HG03045 (cell line): ENCODE measurements around the gene SLC4A1AP.
A peak's percentile ranks its signal among the peaks of the same experiment; 100 is the strongest.
"Not testable (repeated sequence)": the region's sequence is repeated elsewhere in the genome, so short reads cannot be mapped to it uniquely, and the experiment has no call there.

Experiments
- ATAC-seq: cut with Tn5 transposase; IDR thresholded peaks from one replicate; pipeline ENCODE4 v1.9.1; 2021; ENCODE audit warnings: mild to moderate bottlenecking, moderate library complexity; ENCODE audit not compliant: unreplicated experiment

Gene SLC4A1AP

GRCh38 chr2:27663285-27664153 lies at the start of gene SLC4A1AP, which contains the start of gene SUPT7L:
TSS of gene SLC4A1AP (plus strand) at chr2:27663889. CDS start at chr2:27663915, 26 bp downstream.
TSS of gene SUPT7L (minus strand) at chr2:27663614. CDS start at chr2:27662192, 1,422 bp downstream.
- peak; percentile 68 for ATAC-seq

GRCh38 chr2:27613985-27614384 lies 49.7 kb upstream of the SLC4A1AP start:
- no peak for ATAC-seq

GRCh38 chr2:27615316-27615715 lies 48.4 kb upstream of the SLC4A1AP start:
- ATAC-seq: no peak

GRCh38 chr2:27621524-27621923 lies 42.2 kb upstream of the SLC4A1AP start:
- no peak for ATAC-seq

GRCh38 chr2:27622921-27623384 lies 40.7 kb upstream of the SLC4A1AP start:
- no peak for ATAC-seq

- ATAC-seq: no peak
Measured at GRCh38 chr2:27624943-27625342, 38.7 kb upstream of the SLC4A1AP start.

- ATAC-seq: not testable (repeated sequence)
Measured at GRCh38 chr2:27626323-27626722, 37.4 kb upstream of the SLC4A1AP start.

GRCh38 chr2:27626921-27627320 lies 36.8 kb upstream of the SLC4A1AP start:
- ATAC-seq: not testable (repeated sequence)

GRCh38 chr2:27627963-27628766 lies 35.5 kb upstream of the SLC4A1AP start:
- peak; percentile 20 for ATAC-seq

- peak; percentile 97 for ATAC-seq
Measured at GRCh38 chr2:27628767-27629709, 34.7 kb upstream of the SLC4A1AP start, which contains the start of the genes CCDC121 and GPN1. TSS of gene CCDC121 (minus strand) at chr2:27629012. CDS start at chr2:27627799, 1,213 bp downstream. TSS of gene GPN1 (plus strand) at chr2:27629050. CDS start at chr2:27629059, 9 bp downstream.

GRCh38 chr2:27630257-27630656 lies 33.4 kb upstream of the SLC4A1AP start:
- ATAC-seq: not testable (repeated sequence)

- ATAC-seq: no peak
Measured at GRCh38 chr2:27634291-27634690, 29.4 kb upstream of the SLC4A1AP start.

- no peak for ATAC-seq
Measured at GRCh38 chr2:27636766-27637165, 26.9 kb upstream of the SLC4A1AP start.

- no peak for ATAC-seq
Measured at GRCh38 chr2:27638037-27638637, 25.6 kb upstream of the SLC4A1AP start.

- no peak for ATAC-seq
Measured at GRCh38 chr2:27638709-27639108, 25.0 kb upstream of the SLC4A1AP start.

- no peak for ATAC-seq
Measured at GRCh38 chr2:27640722-27641245, 22.9 kb upstream of the SLC4A1AP start.

GRCh38 chr2:27645197-27645596 lies 18.5 kb upstream of the SLC4A1AP start:
- no peak for ATAC-seq

- no peak for ATAC-seq
Measured at GRCh38 chr2:27647289-27647688, 16.4 kb upstream of the SLC4A1AP start.

- ATAC-seq: no peak
Measured at GRCh38 chr2:27647737-27648136, 16.0 kb upstream of the SLC4A1AP start.

GRCh38 chr2:27651056-27651455 lies 12.6 kb upstream of the SLC4A1AP start:
- no peak for ATAC-seq
